BE2C (cell line): ENCODE measurements around the gene SLC30A3.

Source experiments
- DNase-seq: peaks from one replicate; pipeline ENCODE4 v3.0.0-alpha.2; 2020
- H3K27me3 ChIP-seq: fragments of 250-450 bp; sonication (Bioruptor Pico); 2 replicates; pipeline ENCODE4 v1.5.1; 2020; ENCODE audit warnings: mild to moderate bottlenecking
- H3K36me3 ChIP-seq: fragments of 250-450 bp; sonication (Bioruptor Pico); 2 replicates; pipeline ENCODE4 v1.5.1; 2020; ENCODE audit warnings: mild to moderate bottlenecking
- H3K4me1 ChIP-seq: fragments of 250-450 bp; sonication (Bioruptor Pico); 2 replicates; pipeline ENCODE4 v1.5.1; 2020
- H3K4me3 ChIP-seq: 2 replicates; pipeline ENCODE4 v1.5.1; 2011; ENCODE audit warnings: low read depth, low read length
- H3K9me3 ChIP-seq: fragments of 250-450 bp; sonication (Bioruptor Pico); 2 replicates; pipeline ENCODE4 v1.5.1; 2020
- TF ChIP-seq, protein P1 (sequence below): IDR thresholded peaks from 2 replicates; pipeline ENCODE4 v1.5.1; 2012; ENCODE audit warnings: mild to moderate bottlenecking, low read depth, low read length

Gene SLC30A3

GRCh38 chr2:27237341-27237945 is 25.4 kb downstream of the SLC30A3 start:
- H3K9me3 ChIP-seq: no peaks in the 10 kb centered on the region
- no peaks in the 10 kb centered on the region for H3K27me3 ChIP-seq
- TF ChIP-seq, protein P1, sequence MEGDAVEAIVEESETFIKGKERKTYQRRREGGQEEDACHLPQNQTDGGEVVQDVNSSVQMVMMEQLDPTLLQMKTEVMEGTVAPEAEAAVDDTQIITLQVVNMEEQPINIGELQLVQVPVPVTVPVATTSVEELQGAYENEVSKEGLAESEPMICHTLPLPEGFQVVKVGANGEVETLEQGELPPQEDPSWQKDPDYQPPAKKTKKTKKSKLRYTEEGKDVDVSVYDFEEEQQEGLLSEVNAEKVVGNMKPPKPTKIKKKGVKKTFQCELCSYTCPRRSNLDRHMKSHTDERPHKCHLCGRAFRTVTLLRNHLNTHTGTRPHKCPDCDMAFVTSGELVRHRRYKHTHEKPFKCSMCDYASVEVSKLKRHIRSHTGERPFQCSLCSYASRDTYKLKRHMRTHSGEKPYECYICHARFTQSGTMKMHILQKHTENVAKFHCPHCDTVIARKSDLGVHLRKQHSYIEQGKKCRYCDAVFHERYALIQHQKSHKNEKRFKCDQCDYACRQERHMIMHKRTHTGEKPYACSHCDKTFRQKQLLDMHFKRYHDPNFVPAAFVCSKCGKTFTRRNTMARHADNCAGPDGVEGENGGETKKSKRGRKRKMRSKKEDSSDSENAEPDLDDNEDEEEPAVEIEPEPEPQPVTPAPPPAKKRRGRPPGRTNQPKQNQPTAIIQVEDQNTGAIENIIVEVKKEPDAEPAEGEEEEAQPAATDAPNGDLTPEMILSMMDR: no peak
- no peak for DNase-seq
- no peaks in the 10 kb centered on the region for H3K4me1 ChIP-seq
- H3K36me3 ChIP-seq: peaks cover 99% of the 10 kb centered on the region
- H3K4me3 ChIP-seq: no peak overlapping the region

GRCh38 chr2:27236626-27237025 is 26.2 kb downstream of the SLC30A3 start:
- TF ChIP-seq, protein P1: no peak
- Histone ChIP-seq H3K4me1 (no peaks in the 10 kb centered on the region), H3K4me3 (no peak overlapping the region), H3K36me3 (peaks cover 99% of the 10 kb centered on the region), H3K27me3 (no peaks in the 10 kb centered on the region), H3K9me3 (no peaks in the 10 kb centered on the region)
- DNase-seq: no peak

- no peak for DNase-seq
- H3K27me3 ChIP-seq: no peaks in the 10 kb centered on the region
- TF ChIP-seq, protein P1: no peak
- no peaks in the 10 kb centered on the region for H3K4me1 ChIP-seq
- H3K9me3 ChIP-seq: no peaks in the 10 kb centered on the region
- H3K36me3 ChIP-seq: peaks cover 99% of the 10 kb centered on the region
- H3K4me3 ChIP-seq: no peak overlapping the region
These were observed 26.7 kb downstream of the SLC30A3 start for GRCh38 chr2:27236136-27236535.

- no peaks in the 10 kb centered on the region for H3K4me1 ChIP-seq
- H3K36me3 ChIP-seq: peaks cover 95% of the 10 kb centered on the region
- no peak for DNase-seq
- H3K9me3 ChIP-seq: no peaks in the 10 kb centered on the region
- TF ChIP-seq, protein P1: no peak
- H3K27me3 ChIP-seq: no peaks in the 10 kb centered on the region
- H3K4me3 ChIP-seq: no peak overlapping the region
These were observed 29.5 kb downstream of the SLC30A3 start for GRCh38 chr2:27233341-27233740.

DNA sequence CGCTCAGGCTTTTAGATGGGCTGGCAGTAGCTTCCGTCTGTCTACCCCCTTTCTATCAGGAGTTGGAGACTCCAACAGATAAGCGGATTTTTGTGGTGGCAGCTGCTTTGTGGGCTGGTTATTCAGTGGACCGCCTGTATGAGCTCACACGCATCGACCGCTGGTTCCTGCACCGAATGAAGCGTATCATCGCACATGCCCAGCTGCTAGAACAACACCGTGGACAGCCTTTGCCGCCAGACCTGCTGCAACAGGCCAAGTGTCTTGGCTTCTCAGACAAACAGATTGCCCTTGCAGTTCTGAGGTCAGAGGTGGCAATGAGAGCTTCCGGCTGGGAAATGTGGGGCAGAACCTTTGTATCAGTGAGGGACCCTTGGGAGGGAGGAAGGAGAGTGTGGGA is 30.9 kb downstream of the SLC30A3 start:
- no peak for DNase-seq
- Histone ChIP-seq H3K4me3 (no peak overlapping the region), H3K36me3 (peaks cover 95% of the 10 kb centered on the region), H3K4me1 (no peaks in the 10 kb centered on the region), H3K9me3 (no peaks in the 10 kb centered on the region), H3K27me3 (no peaks in the 10 kb centered on the region)
- TF ChIP-seq, protein P1: no peak

GRCh38 chr2:27227501-27227900 is 35.3 kb downstream of the SLC30A3 start:
- no peaks in the 10 kb centered on the region for H3K9me3 ChIP-seq
- H3K4me3 ChIP-seq: no peak overlapping the region
- peaks cover 94% of the 10 kb centered on the region for H3K36me3 ChIP-seq
- no peaks in the 10 kb centered on the region for H3K27me3 ChIP-seq
- TF ChIP-seq, protein P1: no peak
- no peaks in the 10 kb centered on the region for H3K4me1 ChIP-seq
- no peak for DNase-seq
